H1 (cell line): ENCODE results near the gene DNAI1. TPM values are rescaled to one million over a fixed set of nuclear protein-coding genes. Genes with fewer than 3 reads are reported as not detected.

ENCODE experiments used
- CTCF ChIA-PET: fragments of 300-600 bp; sonication (Branson Sonifier 250); formaldehyde crosslinking; loops from one replicate; lab custom pipeline; 2021; ENCODE audit not compliant: partially characterized antibody; lab: Charles Lee
- POLR2A ChIA-PET: fragments of 300-600 bp; sonication (Branson Sonifier 250); formaldehyde crosslinking; loops from one replicate; lab custom pipeline; 2021; ENCODE audit warnings: inconsistent platforms; ENCODE audit not compliant: partially characterized antibody; lab: Charles Lee
- DNase-seq, 2 experiments: peaks; one replicate each; pipeline versions ENCODE4 v3.0.0 to v3.0.0-alpha.2; 2010 to 2022; ENCODE audit warnings: low spot score in 2 of 2, low read depth in 1 of 2, mixed read lengths in 1 of 2
- FAIRE-seq: peaks from 2 replicates; lab custom pipeline; 2011; peaks lifted over from hg19 to GRCh38; lab: Jason Lieb, UNC
- H2AFZ ChIP-seq: 2 replicates; pipeline ENCODE4 v1.8.1; 2012; ENCODE audit warnings: low read length, inconsistent platforms
- H2AK5ac ChIP-seq: 2 replicates; pipeline ENCODE4 v1.6.1; 2013; ENCODE audit warnings: low read depth, low read length
- H2BK120ac ChIP-seq: replicated peaks from 2 replicates; pipeline ENCODE3; 2013; ENCODE audit warnings: low read depth, low read length, inconsistent platforms
- H2BK12ac ChIP-seq: 2 replicates; pipeline ENCODE4 v1.6.1; 2013; ENCODE audit warnings: low read depth, low read length
- H2BK15ac ChIP-seq: 2 replicates; pipeline ENCODE4 v1.6.1; 2013; ENCODE audit warnings: low read length
- H2BK20ac ChIP-seq: 2 replicates; pipeline ENCODE4 v1.6.1; 2013; ENCODE audit warnings: low read length
- H2BK5ac ChIP-seq: 2 replicates; pipeline ENCODE4 v1.6.1; 2013; ENCODE audit warnings: low read depth, low read length
- H3K14ac ChIP-seq: 2 replicates; pipeline ENCODE4 v1.6.1; 2013; ENCODE audit warnings: inconsistent platforms; ENCODE audit not compliant: insufficient read length
- H3K18ac ChIP-seq: 2 replicates; pipeline ENCODE4 v1.6.1; 2013; ENCODE audit warnings: low read length; ENCODE audit errors: extremely low read depth
- H3K23ac ChIP-seq: 2 replicates; pipeline ENCODE4 v1.6.1; 2013; ENCODE audit warnings: inconsistent platforms; ENCODE audit not compliant: insufficient read length
- H3K23me2 ChIP-seq: 2 replicates; pipeline ENCODE4 v1.6.1; 2013; ENCODE audit warnings: low read depth, low read length
- H3K27ac ChIP-seq: 2 replicates; pipeline ENCODE4 v1.6.1; 2011; ENCODE audit warnings: low read depth, low read length, inconsistent platforms
- H3K27me3 ChIP-seq, 4 experiments: replicated peaks in 1 of 4; 1 replicate in 1 of 4; 2 replicates in 3 of 4; pipeline versions ENCODE4 v1.6.1 to v1.8.1; 2011 to 2013; ENCODE audit warnings: low read length in 3 of 4, mild to moderate bottlenecking in 3 of 4, inconsistent platforms in 2 of 4, mixed read lengths in 2 of 4, moderate library complexity in 1 of 4; ENCODE audit not compliant: control insufficient read depth in 3 of 4, insufficient read depth in 3 of 4; ENCODE audit errors: extremely low read depth in 1 of 4
- H3K36me3 ChIP-seq, 4 experiments: 2 replicates each; pipeline versions ENCODE4 v1.6.1 to v1.8.1; 2011 to 2013; ENCODE audit warnings: mild to moderate bottlenecking in 4 of 4, low read length in 3 of 4, moderate library complexity in 2 of 4, control low read depth in 1 of 4, inconsistent platforms in 1 of 4; ENCODE audit not compliant: insufficient read depth in 4 of 4, control insufficient read depth in 2 of 4
- H3K4ac ChIP-seq: replicated peaks from 2 replicates; pipeline ENCODE3; 2013; ENCODE audit warnings: low read length, low read depth, mixed read lengths, inconsistent platforms; ENCODE audit not compliant: insufficient read length
- H3K4me1 ChIP-seq, 4 experiments: replicated peaks in 1 of 4; 1 replicate in 1 of 4; 2 replicates in 3 of 4; pipeline versions ENCODE4 v1.6.1 to v1.8.1; 2011 to 2013; ENCODE audit warnings: low read length in 3 of 4, inconsistent platforms in 2 of 4, mixed read lengths in 1 of 4; ENCODE audit not compliant: insufficient read depth in 4 of 4, control insufficient read depth in 3 of 4
- H3K4me2 ChIP-seq, 2 experiments: 2 replicates each; pipeline versions ENCODE4 v1.6.1 to v1.8.1; 2011 to 2013; ENCODE audit warnings: low read depth in 2 of 2, low read length in 2 of 2, control low read depth in 1 of 2, inconsistent platforms in 1 of 2, mild to moderate bottlenecking in 1 of 2; ENCODE audit not compliant: insufficient read depth in 1 of 2
- H3K4me3 ChIP-seq, 4 experiments: fragments of 200-600, 300-600 bp in 1 of 4; sonication (generic), shearing (Covaris generic), sonication (Bioruptor Twin) in 1 of 4; 2 replicates each; pipeline versions ENCODE4 v1.5.1 to v1.8.1; 2011 to 2016; ENCODE audit warnings: low read length in 4 of 4, low read depth in 3 of 4, control low read depth in 2 of 4, inconsistent platforms in 2 of 4, mild to moderate bottlenecking in 2 of 4, mixed read lengths in 1 of 4, moderate library complexity in 1 of 4; ENCODE audit not compliant: insufficient read depth in 2 of 4; ENCODE audit errors: extremely low read depth in 1 of 4
- H3K56ac ChIP-seq: replicated peaks from 2 replicates; pipeline ENCODE3; 2013; ENCODE audit warnings: low read depth, mild to moderate bottlenecking, mixed read lengths, low read length, inconsistent platforms; ENCODE audit not compliant: insufficient read length
- H3K79me1 ChIP-seq: 2 replicates; pipeline ENCODE4 v1.6.1; 2013; ENCODE audit warnings: low read depth, low read length, control low read depth
- H3K79me2 ChIP-seq, 2 experiments: 2 replicates each; pipeline versions ENCODE4 v1.6.1 to v1.8.1; 2012 to 2013; ENCODE audit warnings: low read length in 2 of 2, mild to moderate bottlenecking in 2 of 2, inconsistent platforms in 1 of 2; ENCODE audit not compliant: insufficient read depth in 2 of 2, control insufficient read depth in 1 of 2
- H3K9ac ChIP-seq, 4 experiments: replicated peaks in 1 of 4; 1 replicate in 1 of 4; 2 replicates in 3 of 4; pipeline versions ENCODE4 v1.6.1 to v1.8.1; 2011 to 2013; ENCODE audit warnings: low read depth in 3 of 4, low read length in 3 of 4, control low read depth in 2 of 4, mild to moderate bottlenecking in 2 of 4, moderate library complexity in 2 of 4, inconsistent platforms in 1 of 4; ENCODE audit errors: extremely low read depth in 1 of 4
- H3K9me3 ChIP-seq, 2 experiments: 2 replicates each; pipeline versions ENCODE4 v1.6.1 to v1.8.1; 2012 to 2013; ENCODE audit warnings: mild to moderate bottlenecking in 2 of 2, moderate library complexity in 2 of 2, control low read depth in 1 of 2, inconsistent platforms in 1 of 2, low read depth in 1 of 2, low read length in 1 of 2, mixed read lengths in 1 of 2; ENCODE audit not compliant: insufficient read depth in 2 of 2
- H4K20me1 ChIP-seq, 2 experiments: replicated peaks in 1 of 2; 2 replicates each; pipeline versions ENCODE3 to v1.8.1; 2011 to 2013; ENCODE audit warnings: inconsistent platforms in 2 of 2, low read length in 2 of 2, mild to moderate bottlenecking in 1 of 2; ENCODE audit not compliant: insufficient read depth in 2 of 2, control insufficient read depth in 1 of 2
- H4K5ac ChIP-seq: 2 replicates; pipeline ENCODE4 v1.6.1; 2013; ENCODE audit warnings: low read length, low read depth, mixed read lengths, inconsistent platforms; ENCODE audit not compliant: insufficient read length
- H4K8ac ChIP-seq: 2 replicates; pipeline ENCODE4 v1.8.0; 2013; ENCODE audit warnings: mild to moderate bottlenecking, moderate library complexity, low read length, inconsistent platforms; ENCODE audit not compliant: insufficient read depth; ENCODE audit errors: extremely low read depth
- H4K91ac ChIP-seq: replicated peaks from 2 replicates; pipeline ENCODE3; 2013; ENCODE audit warnings: low read length, mixed read lengths, inconsistent platforms; ENCODE audit not compliant: insufficient read length
- BRCA1 ChIP-seq: IDR thresholded peaks from 2 replicates; pipeline ENCODE4 v1.6.1; 2012; ENCODE audit warnings: low read depth, low read length, improper control_type of control experiment
- CEBPB ChIP-seq: IDR thresholded peaks from 2 replicates; pipeline ENCODE4 v1.6.1; 2012; ENCODE audit warnings: low read depth, low read length
- CHD2 ChIP-seq: IDR thresholded peaks from 2 replicates; pipeline ENCODE4 v1.6.1; 2012; ENCODE audit warnings: low read length, improper control_type of control experiment
- E2F6 ChIP-seq: IDR thresholded peaks from 2 replicates; pipeline ENCODE4 v1.6.1; 2012; ENCODE audit warnings: inconsistent platforms
- EZH2 ChIP-seq: fragments of 200-600 bp; sonication (generic); IDR thresholded peaks from 2 replicates; pipeline ENCODE4 v1.7.1; 2012; ENCODE audit warnings: low read depth, mild to moderate bottlenecking, moderate library complexity, low read length, inconsistent platforms; ENCODE audit not compliant: severe bottlenecking
- KDM4A ChIP-seq: IDR thresholded peaks from one replicate; pipeline ENCODE4 v1.7.1; 2012; ENCODE audit warnings: low read depth, mild to moderate bottlenecking, moderate library complexity, low read length, inconsistent platforms; ENCODE audit not compliant: severe bottlenecking
- MAFK ChIP-seq: IDR thresholded peaks from 2 replicates; pipeline ENCODE4 v1.6.1; 2012; ENCODE audit warnings: low read depth, mild to moderate bottlenecking, improper control_type of control experiment, low read length
- POLR2AphosphoS5 ChIP-seq: IDR thresholded peaks from 2 replicates; pipeline ENCODE4 v1.6.1; 2011; ENCODE audit warnings: low read depth, low read length
- SAP30 ChIP-seq: fragments of 300-600 bp; sonication (generic); IDR thresholded peaks from 2 replicates; pipeline ENCODE4 v1.7.1; 2012; ENCODE audit warnings: low read length, moderate library complexity, mild to moderate bottlenecking, inconsistent platforms; ENCODE audit not compliant: insufficient read depth, insufficient replicate concordance
- SUZ12 ChIP-seq: fragments of 200-600 bp; sonication (generic); IDR thresholded peaks from 2 replicates; pipeline ENCODE4 v1.6.1; 2012; ENCODE audit warnings: mild to moderate bottlenecking, inconsistent platforms, low read length, moderate library complexity, mixed read lengths
- TAF7 ChIP-seq: optimal IDR thresholded peaks from 2 replicates; pipeline ENCODE3; 2011; ENCODE audit warnings: low read depth, mild to moderate bottlenecking, inconsistent platforms, low read length, moderate library complexity, borderline replicate concordance
- TCF12 ChIP-seq: IDR thresholded peaks from 2 replicates; pipeline ENCODE4 v1.6.1; 2011; ENCODE audit warnings: low read depth, mild to moderate bottlenecking, low read length
- TEAD4 ChIP-seq: IDR thresholded peaks from 2 replicates; pipeline ENCODE4 v1.6.1; 2012; ENCODE audit warnings: low read depth, low read length, inconsistent platforms, mixed read lengths
- WGBS, 2 experiments: shearing (Covaris generic) in 1 of 2; methylation state at CpG; one replicate each; pipeline versions ENCODE4 v1.1.6 to v1.1.7; 2013 to 2015; ENCODE audit warnings: low lambda C conversion rate in 2 of 2, mixed read lengths in 2 of 2, inconsistent platforms in 1 of 2, low coverage in 1 of 2, missing lambda C conversion rate in 1 of 2; ENCODE audit not compliant: insufficient replicate concordance in 2 of 2, insufficient coverage in 1 of 2, insufficient read length in 1 of 2; ENCODE audit errors: extremely low coverage in 1 of 2, missing lambda C conversion rate in 1 of 2; 5-methylcytosine and 5-hydroxymethylcytosine counted together
- polyA plus RNA-seq, 7 experiments: library from polyadenylated mRNA; depleted of rRNA in 3 of 7; stranded (reverse) in 5 of 7; unstranded in 2 of 7; fragments of >200 nt in 5 of 7; fragments of 200-250 nt in 2 of 7; gene quantifications; 1 replicate in 5 of 7; 2 replicates in 1 of 7; 4 replicates in 1 of 7; pipeline versions ENCODE4 v1.2.1 to v1.2.3, GENCODE V29; 2011 to 2013; ENCODE audit warnings: missing spikeins in 2 of 7, mixed read lengths in 2 of 7
- total RNA-seq: library from RNA; stranded (reverse); fragmentation: NEBNext Ultra II Directional; extraction: Animal tissue kit (Norgen Biotek cat#: 25700); gene quantifications from 2 replicates; pipeline ENCODE4 v1.2.1, GENCODE V29; 2021

Gene DNAI1
- total and polyA plus RNA-seq, 2 of the 8 experiments (the other 6 are each of a cell fraction or from before 2014, with no cell fraction given), result 0.37 to 0.54 TPM

GRCh38 chr9:34553511-34554021 lies 95.0 kb downstream of the DNAI1 start:
- Histone ChIP-seq H2BK12ac (peak overlapping the region; percentile 27; the same call in 1 of the 2 replicates), H3K23me2 (no peaks in the 10 kb centered on the region), H3K9me3 (no peaks in the 10 kb centered on the region), H3K4ac (peak overlapping the region; percentile 22), H3K79me2 (no peaks in the 10 kb centered on the region), H3K27me3 (no peaks in the 10 kb centered on the region; a peak in 2 of 7 replicates), H3K9ac (no peak overlapping the region), H2AFZ (no peak overlapping the region), H3K56ac (no peak overlapping the region), H2BK20ac (no peak overlapping the region), H3K18ac (no peak overlapping the region), H2BK5ac (peak overlapping the region; percentile 44; the same call in 1 of the 2 replicates), H3K14ac (no peak overlapping the region), H3K4me3 (no peak overlapping the region), H4K5ac (no peak overlapping the region), H4K20me1 (no peaks in the 10 kb centered on the region), H3K27ac (no peak overlapping the region), H3K36me3 (no peaks in the 10 kb centered on the region), H4K8ac (peak overlapping the region; percentile 31; the same call in 1 of the 2 replicates), H4K91ac (no peak overlapping the region), H3K4me1 (peaks cover 5 to 13% (median 13%) of the 10 kb centered on the region in 4 experiments), H2BK120ac (no peak overlapping the region), H3K23ac (no peak overlapping the region), H2BK15ac (peak overlapping the region; percentile 46; the same call in 1 of the 2 replicates), H2AK5ac (no peak overlapping the region; the same call in 1 of the 2 replicates), H3K4me2 (no peak overlapping the region), H3K79me1 (0 out of 2 replicates have a peak, but pooled peaks cover 2% of the 10 kb centered on the region)
- DNase-seq (peak in 1 of 2 experiments; percentile 46), FAIRE-seq (no peak)
- ChIA-PET POLR2A (no interaction called here), CTCF (interaction anchor here (1.3 to 9.4 kb wide), 4 partner anchors 10 to 109 kb away, joined by 3 to 157 read pairs (median 64); no protein-coding TSS in a partner anchor)
- no peak for TF ChIP-seq E2F6
- no peak for TF ChIP-seq POLR2AphosphoS5
- TF ChIP-seq SAP30, result no peak
- TF ChIP-seq CHD2, result no peak
- no peak for TF ChIP-seq MAFK
- TF ChIP-seq SUZ12, result no peak
- no peak for TF ChIP-seq TEAD4
- TF ChIP-seq CEBPB, result no peak
- no peak for TF ChIP-seq TCF12
- no peak for TF ChIP-seq EZH2
- TF ChIP-seq TAF7, result no peak
- no peak for TF ChIP-seq BRCA1
- TF ChIP-seq KDM4A, result no peak
- WGBS, 2 experiments, result 78% methylated on average over 17 of the region's 18 CpGs; no CpG with 5 or more reads in 1 of the 2 experiments
